ENCODE measurements around the gene CPT1B.

Gene CPT1B

GRCh38 chr22:50526108-50526833, 52.0 kb downstream of the CPT1B start (continued):
- TF ChIP-seq ZSCAN30 (tag by site-specific recombination; IDR thresholded peaks at IDR 0.05) (peak; percentile 46), ZNF777 (tag by site-specific recombination; IDR thresholded peaks at IDR 0.05; ENCODE audit: borderline replicate concordance) (no peak), PRDM10 (tag by site-specific recombination; IDR thresholded peaks at IDR 0.05) (no peak), ZBTB6 (tag by site-specific recombination; IDR thresholded peaks at IDR 0.05) (0 out of 2 replicates have a peak, but pooled peaks have one; percentile 7), ZBTB1 (tag by site-specific recombination; IDR thresholded peaks at IDR 0.05) (no peak), ZNF610 (tag by site-specific recombination; IDR thresholded peaks at IDR 0.05; ENCODE audit: borderline replicate concordance) (peak; percentile 46; the same call in 1 of the 2 replicates), BCL11B (tag by site-specific recombination; IDR thresholded peaks at IDR 0.05; ENCODE audit: low read depth) (peak; percentile 55; the same call in 1 of the 2 replicates), ZNF785 (tag by site-specific recombination; IDR thresholded peaks at IDR 0.05) (0 out of 2 replicates have a peak, but pooled peaks have one; percentile 40), CTCF (tag by site-specific recombination; IDR thresholded peaks at IDR 0.05) (peak; percentile 21; the same call in 1 of the 2 replicates), ZNF19 (tag by site-specific recombination; IDR thresholded peaks at IDR 0.05; ENCODE audit: low read depth) (no peak), ZNF239 (tag by site-specific recombination; IDR thresholded peaks at IDR 0.05) (no peak), KLF10 (tag by site-specific recombination; IDR thresholded peaks at IDR 0.05) (0 out of 2 replicates have a peak, but pooled peaks have one; percentile 26), KLF7 (tag by site-specific recombination; IDR thresholded peaks at IDR 0.05; ENCODE audit: borderline replicate concordance) (peak; percentile 17; the same call in 1 of the 2 replicates), MZF1 (tag by site-specific recombination; IDR thresholded peaks at IDR 0.05; ENCODE audit: borderline replicate concordance) (no peak), ZBTB11 (tag by site-specific recombination; conservative IDR thresholded peaks at IDR 0.05; ENCODE audit: low read depth) (peak; percentile 68; the same call in 1 of the 2 replicates), ZNF791 (tag by site-specific recombination; IDR thresholded peaks at IDR 0.05) (no peak), ZNF629 (tag by site-specific recombination; IDR thresholded peaks at IDR 0.05) (0 out of 2 replicates have a peak, but pooled peaks have one; percentile 7), ZNF449 (tag by site-specific recombination; IDR thresholded peaks at IDR 0.05) (peak; percentile 88), ZXDB (tag by site-specific recombination; IDR thresholded peaks at IDR 0.05) (no peak), ZNF692 (tag by site-specific recombination; IDR thresholded peaks at IDR 0.05) (peak; percentile 20; the same call in 1 of the 2 replicates)
- TF ChIP-seq, protein P1, sequence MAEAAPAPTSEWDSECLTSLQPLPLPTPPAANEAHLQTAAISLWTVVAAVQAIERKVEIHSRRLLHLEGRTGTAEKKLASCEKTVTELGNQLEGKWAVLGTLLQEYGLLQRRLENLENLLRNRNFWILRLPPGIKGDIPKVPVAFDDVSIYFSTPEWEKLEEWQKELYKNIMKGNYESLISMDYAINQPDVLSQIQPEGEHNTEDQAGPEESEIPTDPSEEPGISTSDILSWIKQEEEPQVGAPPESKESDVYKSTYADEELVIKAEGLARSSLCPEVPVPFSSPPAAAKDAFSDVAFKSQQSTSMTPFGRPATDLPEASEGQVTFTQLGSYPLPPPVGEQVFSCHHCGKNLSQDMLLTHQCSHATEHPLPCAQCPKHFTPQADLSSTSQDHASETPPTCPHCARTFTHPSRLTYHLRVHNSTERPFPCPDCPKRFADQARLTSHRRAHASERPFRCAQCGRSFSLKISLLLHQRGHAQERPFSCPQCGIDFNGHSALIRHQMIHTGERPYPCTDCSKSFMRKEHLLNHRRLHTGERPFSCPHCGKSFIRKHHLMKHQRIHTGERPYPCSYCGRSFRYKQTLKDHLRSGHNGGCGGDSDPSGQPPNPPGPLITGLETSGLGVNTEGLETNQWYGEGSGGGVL (tag by site-specific recombination; IDR thresholded peaks at IDR 0.05), result peak; percentile 30
